K562 (cell line): ENCODE results near the gene CCDC9. TPM values are rescaled to one million over a fixed set of nuclear protein-coding genes. Genes with fewer than 3 reads are reported as not detected.

Experiments used
- BHLHE40 ChIP-seq: IDR thresholded peaks from 2 replicates; pipeline ENCODE4 v1.6.1; 2011; ENCODE audit warnings: low read length, improper control_type of control experiment
- CEBPG ChIP-seq, 3 experiments: fragments of 200-800 bp in 1 of 3; sonication (Bioruptor generic) in 1 of 3; sonication (generic) in 1 of 3; formaldehyde crosslinking in 1 of 3; IDR thresholded peaks in 2 of 3; conservative IDR thresholded peaks in 1 of 3; 2 replicates each; pipeline versions ENCODE4 v1.6.1 to v1.8.0; 2016 to 2022; ENCODE audit warnings: missing compliant biosample characterization in 2 of 3, missing genetic modification characterization in 2 of 3, mild to moderate bottlenecking in 1 of 3, missing genetic modification reagents in 1 of 3
- FOXM1 ChIP-seq, 2 experiments: fragments of 450-650 bp in 1 of 2; sonication (generic) in 1 of 2; formaldehyde crosslinking in 1 of 2; IDR thresholded peaks; 2 replicates each; pipeline versions ENCODE4 v1.6.1 to v1.9.0; 2017 to 2022; ENCODE audit warnings: low read depth in 2 of 2, mild to moderate bottlenecking in 2 of 2, missing genetic modification reagents in 1 of 2, moderate library complexity in 1 of 2
- HDAC3 ChIP-seq: fragments of 450-650 bp; IDR thresholded peaks from 2 replicates; pipeline ENCODE4 v1.6.1; 2018; ENCODE audit warnings: borderline replicate concordance, mild to moderate bottlenecking, moderate library complexity; ENCODE audit not compliant: partially characterized antibody
- HES1 ChIP-seq: fragments of 450-650 bp; IDR thresholded peaks from 2 replicates; pipeline ENCODE4 v1.6.1; 2016; ENCODE audit warnings: low read depth, mild to moderate bottlenecking, moderate library complexity
- KDM4B ChIP-seq, 2 experiments: fragments of 450-650 bp in 1 of 2; sonication (generic) in 1 of 2; IDR thresholded peaks; 2 replicates each; pipeline ENCODE4 v1.6.1; 2016 to 2017; ENCODE audit warnings: borderline replicate concordance in 2 of 2, antibody characterized with exemption in 1 of 2, low read depth in 1 of 2, mild to moderate bottlenecking in 1 of 2
- PHB2 ChIP-seq: fragments of 450-650 bp; IDR thresholded peaks from 2 replicates; pipeline ENCODE4 v1.6.1; 2017; ENCODE audit warnings: low read depth
- PHF8 ChIP-seq: fragments of 200-600 bp; sonication (generic); IDR thresholded peaks from 2 replicates; pipeline ENCODE4 v1.6.1; 2012; ENCODE audit warnings: mixed run types, mild to moderate bottlenecking, inconsistent platforms, low read length, moderate library complexity, borderline replicate concordance
- POLR2A ChIP-seq: fragments of 450-650 bp; conservative IDR thresholded peaks from 2 replicates; pipeline ENCODE4 v1.6.1; 2016
- RAD21 ChIP-seq, 2 experiments: fragments of 250-450 bp in 1 of 2; fragments of 450-650 bp in 1 of 2; sonication (Bioruptor Pico) in 1 of 2; formaldehyde crosslinking in 1 of 2; IDR thresholded peaks in 1 of 2; conservative IDR thresholded peaks in 1 of 2; 2 replicates each; pipeline versions ENCODE4 v1.4.0 to v1.8.0; 2020 to 2022; ENCODE audit warnings: mild to moderate bottlenecking in 2 of 2, moderate library complexity in 1 of 2
- RB1 ChIP-seq: fragments of 450-650 bp; IDR thresholded peaks from 2 replicates; pipeline ENCODE4 v1.6.1; 2017; ENCODE audit warnings: low read depth, mild to moderate bottlenecking
- SOX6 ChIP-seq: fragments of 450-650 bp; IDR thresholded peaks from 2 replicates; pipeline ENCODE4 v1.6.1; 2014; ENCODE audit warnings: mild to moderate bottlenecking
- SRSF7 ChIP-seq: fragments of 200-400 bp; formaldehyde crosslinking; optimal IDR thresholded peaks from 2 replicates; pipeline ENCODE3; 2017; ENCODE audit warnings: mild to moderate bottlenecking, low read depth, low read length
- STAT5A ChIP-seq: IDR thresholded peaks from 2 replicates; pipeline ENCODE4 v1.6.1; 2012; ENCODE audit warnings: low read length, inconsistent platforms, borderline replicate concordance
- TEAD4 ChIP-seq, 2 experiments: sonication (generic) in 1 of 2; formaldehyde crosslinking in 1 of 2; IDR thresholded peaks; 2 replicates each; pipeline versions ENCODE4 v1.6.1 to v1.8.0; 2012 to 2022; ENCODE audit warnings: borderline replicate concordance in 1 of 2, inconsistent platforms in 1 of 2, low read length in 1 of 2, mild to moderate bottlenecking in 1 of 2, missing genetic modification reagents in 1 of 2
- U2AF1 ChIP-seq: fragments of 200-400 bp; formaldehyde crosslinking; optimal IDR thresholded peaks from 2 replicates; pipeline ENCODE3; 2017; ENCODE audit warnings: mild to moderate bottlenecking, low read depth, low read length, moderate library complexity
- ZBTB5 ChIP-seq: fragments of 450-650 bp; IDR thresholded peaks from 2 replicates; pipeline ENCODE4 v1.6.1; 2017; ENCODE audit warnings: antibody characterized with exemption
- ZNF197 ChIP-seq: fragments of 200-800 bp; sonication (Bioruptor generic); IDR thresholded peaks from 2 replicates; pipeline ENCODE4 v1.6.1; 2016; ENCODE audit warnings: low read depth, missing genetic modification characterization, missing compliant biosample characterization
- ZNF511 ChIP-seq: sonication (generic); formaldehyde crosslinking; IDR thresholded peaks from 2 replicates; pipeline ENCODE4 v1.8.0; 2022; ENCODE audit warnings: mild to moderate bottlenecking, missing genetic modification reagents
- polyA plus RNA-seq, 8 experiments: library from polyadenylated mRNA; depleted of rRNA in 4 of 8; stranded (reverse) in 5 of 8; unstranded in 3 of 8; fragments of >200 nt; fragmentation: Nextera tagmentation in 2 of 8; fragmentation: Illumina TruSeq in 1 of 8; extraction: Ambion mirVana in 2 of 8; extraction: Trizol in 1 of 8; gene quantifications; 2 replicates each; pipeline versions ENCODE4 v1.2.1 to v1.2.3, GENCODE V29; 2011 to 2014; ENCODE audit warnings: inconsistent platforms in 1 of 8, missing spikeins in 1 of 8
- total RNA-seq, 7 experiments: library from RNA; depleted of rRNA in 6 of 7; stranded (reverse); fragments of >200 nt in 6 of 7; fragmentation: Illumina TruSeq in 2 of 7; extraction: Trizol in 2 of 7; gene quantifications; 2 replicates each; pipeline versions ENCODE4 v1.2.1 to v1.2.3, GENCODE V29; 2011 to 2021; ENCODE audit warnings: low replicate concordance in 1 of 7
- TF ChIP-seq, protein P1 (sequence below): sonication (generic); formaldehyde crosslinking; IDR thresholded peaks from 2 replicates; pipeline ENCODE4 v1.9.0; 2022; ENCODE audit warnings: mild to moderate bottlenecking, missing genetic modification reagents
- TF ChIP-seq, protein P2 (sequence below): fragments of 250-450 bp; sonication (Bioruptor Pico); IDR thresholded peaks from 2 replicates; pipeline ENCODE4 v1.9.0; 2021; ENCODE audit warnings: mild to moderate bottlenecking

Gene CCDC9
- total and polyA plus RNA-seq, 9 of the 15 experiments (the other 6 are each of a cell fraction or from before 2014, with no cell fraction given), result 0.23 to 38.6 (median 8.4) TPM

DNA sequence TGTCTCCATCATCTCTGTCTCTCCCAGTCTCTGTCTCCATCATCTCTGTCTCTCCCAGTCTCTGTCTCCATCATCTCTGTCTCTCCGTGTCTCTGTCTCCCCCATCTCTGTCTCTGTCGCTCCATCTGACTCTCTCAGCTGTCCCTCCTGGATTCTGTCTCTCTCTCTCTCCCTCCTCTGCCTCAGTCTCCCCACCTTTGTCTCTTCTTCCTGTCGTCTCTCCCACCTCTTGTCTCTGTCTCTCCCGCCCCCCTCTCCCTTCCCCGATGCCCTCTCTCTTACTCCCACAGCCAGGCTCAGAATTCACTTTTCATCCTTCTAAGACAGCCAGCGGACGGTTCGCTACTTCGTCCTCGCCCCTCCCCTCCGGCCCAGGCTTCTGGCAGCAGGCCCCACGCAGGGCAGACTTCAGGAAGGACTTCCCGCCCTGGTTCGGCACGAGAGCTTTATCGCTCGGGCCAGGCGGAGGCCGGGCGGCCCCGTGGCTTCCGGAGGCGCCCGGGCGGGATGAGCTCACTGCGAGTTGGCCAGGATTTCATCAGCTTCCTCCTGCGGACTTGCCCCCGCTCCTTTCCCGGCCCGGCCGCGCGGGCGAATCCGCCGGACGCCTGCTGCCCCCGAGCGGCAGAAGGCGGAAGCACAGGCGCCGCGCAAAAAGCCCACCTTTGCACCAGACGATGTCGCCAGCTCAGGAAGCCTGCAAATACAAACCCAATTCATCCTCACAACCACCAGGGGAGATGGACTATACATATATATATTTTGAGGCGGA, 12.4 kb upstream of the CCDC9 start (continued):
- TF ChIP-seq SRSF7 (no peak), ZNF511 (CRISPR knock-in tag) (peak; percentile 90), TEAD4 (IDR thresholded peaks at IDR 0.05; ENCODE audit: low read length) (peak; percentile 71), TEAD4 (CRISPR knock-in tag; IDR thresholded peaks at IDR 0.05; ENCODE audit: borderline replicate concordance) (no peak), KDM4B (IDR thresholded peaks at IDR 0.05; ENCODE audit: borderline replicate concordance in 2 of 2, low read depth in 1 of 2) (peak in 1 of 2 experiments; percentile 25; a peak in 1 of 4 replicates), ZBTB5 (0 out of 2 replicates have a peak, but pooled peaks have one; percentile 68), FOXM1 (IDR thresholded peaks at IDR 0.05; ENCODE audit: low read depth) (peak; percentile 81), FOXM1 (CRISPR knock-in tag; IDR thresholded peaks at IDR 0.05; ENCODE audit: low read depth) (no peak), RB1 (peak; percentile 99), ZNF197 (CRISPR knock-in tag) (peak; percentile 92), U2AF1 (no peak), POLR2A (peak; percentile 72), SOX6 (peak; percentile 92), STAT5A (peak; percentile 65; the same call in 1 of the 2 replicates), BHLHE40 (peak; percentile 99), HES1 (peak; percentile 77), RAD21 (CRISPR knock-in tag; conservative IDR thresholded peaks at IDR 0.05 in 1 of 2, IDR thresholded peaks at IDR 0.05 in 1 of 2) (peak; percentile 97 to 99), CEBPG (CRISPR knock-in tag; IDR thresholded peaks at IDR 0.05) (peak; percentile 99), CEBPG (tag; conservative IDR thresholded peaks at IDR 0.05 in 1 of 2, IDR thresholded peaks at IDR 0.05 in 1 of 2) (peak; percentile 92 to 99), HDAC3 (peak; percentile 87), PHB2 (peak; percentile 63; the same call in 1 of the 2 replicates), PHF8 (peak; percentile 6; the same call in 1 of the 2 replicates)
- TF ChIP-seq, protein P1, sequence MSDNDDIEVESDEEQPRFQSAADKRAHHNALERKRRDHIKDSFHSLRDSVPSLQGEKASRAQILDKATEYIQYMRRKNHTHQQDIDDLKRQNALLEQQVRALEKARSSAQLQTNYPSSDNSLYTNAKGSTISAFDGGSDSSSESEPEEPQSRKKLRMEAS (CRISPR knock-in tag), result peak; percentile 91
- TF ChIP-seq, protein P2, sequence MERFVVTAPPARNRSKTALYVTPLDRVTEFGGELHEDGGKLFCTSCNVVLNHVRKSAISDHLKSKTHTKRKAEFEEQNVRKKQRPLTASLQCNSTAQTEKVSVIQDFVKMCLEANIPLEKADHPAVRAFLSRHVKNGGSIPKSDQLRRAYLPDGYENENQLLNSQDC, result no peak
